GM10266 (cell line): Measurements from ENCODE around the gene ALOXE3.

Source experiments
- DNase-seq: peaks from one replicate; pipeline ENCODE4 v3.0.0; 2012; ENCODE audit errors: extremely low spot score
- TF ChIP-seq, protein P1 (sequence below): IDR thresholded peaks from 2 replicates; pipeline ENCODE4 v1.5.1; 2012; ENCODE audit warnings: mild to moderate bottlenecking, low read depth; ENCODE audit not compliant: control insufficient read depth, insufficient read depth; ENCODE audit errors: missing control alignments

ALOXE3 gene

DNA sequence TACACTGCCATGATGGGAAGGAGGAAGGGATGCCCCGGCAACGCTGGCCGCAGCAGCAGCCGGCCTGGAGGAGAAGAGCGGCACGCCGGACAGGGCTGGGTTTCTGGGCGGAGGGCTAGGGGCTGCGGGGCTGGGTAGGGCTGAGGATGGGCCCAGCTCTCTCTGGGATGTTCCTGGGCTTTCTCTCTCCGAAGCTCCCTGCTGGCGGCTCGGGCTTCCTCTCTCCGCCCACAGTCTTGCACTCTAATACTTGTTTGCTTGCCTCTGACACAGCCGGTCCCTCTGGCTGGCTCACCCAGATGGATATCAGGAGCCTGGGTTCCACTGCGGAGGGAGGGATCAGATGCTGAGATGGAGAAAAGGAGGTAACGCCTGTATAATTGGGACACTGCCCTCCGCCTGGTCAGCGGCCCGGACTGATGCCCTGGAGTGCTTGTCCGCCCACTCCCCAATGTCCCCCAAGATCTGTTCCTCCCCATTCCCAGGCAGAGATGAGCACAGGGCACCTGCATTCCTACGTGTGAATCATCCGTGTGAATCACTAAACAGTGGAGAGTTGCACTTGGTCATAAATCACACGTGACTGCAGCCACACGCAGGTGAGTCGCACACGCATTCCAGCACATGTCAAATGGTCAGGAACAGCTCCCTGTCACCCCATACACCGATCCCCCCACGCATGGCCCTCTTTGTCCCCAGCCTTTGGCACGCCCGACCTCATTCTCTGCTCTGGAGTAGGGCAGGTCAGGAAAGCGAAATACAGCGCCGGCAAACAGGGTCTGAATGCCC, at the start of gene ALOXE3:
Gene ALOXE3 (minus strand): TSS at position 535 of the 789 bp plus-strand sequence. CDS start 524 bp downstream, at position 11.
- DNase-seq, result no peak
- TF ChIP-seq, protein P1, sequence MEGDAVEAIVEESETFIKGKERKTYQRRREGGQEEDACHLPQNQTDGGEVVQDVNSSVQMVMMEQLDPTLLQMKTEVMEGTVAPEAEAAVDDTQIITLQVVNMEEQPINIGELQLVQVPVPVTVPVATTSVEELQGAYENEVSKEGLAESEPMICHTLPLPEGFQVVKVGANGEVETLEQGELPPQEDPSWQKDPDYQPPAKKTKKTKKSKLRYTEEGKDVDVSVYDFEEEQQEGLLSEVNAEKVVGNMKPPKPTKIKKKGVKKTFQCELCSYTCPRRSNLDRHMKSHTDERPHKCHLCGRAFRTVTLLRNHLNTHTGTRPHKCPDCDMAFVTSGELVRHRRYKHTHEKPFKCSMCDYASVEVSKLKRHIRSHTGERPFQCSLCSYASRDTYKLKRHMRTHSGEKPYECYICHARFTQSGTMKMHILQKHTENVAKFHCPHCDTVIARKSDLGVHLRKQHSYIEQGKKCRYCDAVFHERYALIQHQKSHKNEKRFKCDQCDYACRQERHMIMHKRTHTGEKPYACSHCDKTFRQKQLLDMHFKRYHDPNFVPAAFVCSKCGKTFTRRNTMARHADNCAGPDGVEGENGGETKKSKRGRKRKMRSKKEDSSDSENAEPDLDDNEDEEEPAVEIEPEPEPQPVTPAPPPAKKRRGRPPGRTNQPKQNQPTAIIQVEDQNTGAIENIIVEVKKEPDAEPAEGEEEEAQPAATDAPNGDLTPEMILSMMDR, result no peak

DNA sequence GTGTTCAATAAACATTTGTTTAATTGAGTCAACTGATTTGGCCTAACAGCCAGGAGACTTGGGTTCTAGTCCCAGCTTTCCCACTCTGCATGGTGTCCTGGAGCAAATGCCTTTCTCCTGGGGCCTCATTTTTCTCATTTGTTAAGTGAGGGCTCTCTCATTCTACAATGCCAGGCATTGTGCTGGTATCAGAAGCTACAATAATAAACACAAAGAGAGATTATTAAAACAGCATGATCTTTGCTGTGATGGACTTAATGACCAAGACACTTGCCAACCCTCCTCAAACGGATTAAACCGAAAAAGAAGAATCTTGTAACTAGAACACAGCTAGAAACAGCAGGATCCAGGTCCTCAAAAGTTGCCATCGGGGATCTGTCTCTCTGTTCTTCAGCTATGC, 49.2 kb upstream of the ALOXE3 start:
- no peak for DNase-seq
- TF ChIP-seq, protein P1, result no peak

DNA sequence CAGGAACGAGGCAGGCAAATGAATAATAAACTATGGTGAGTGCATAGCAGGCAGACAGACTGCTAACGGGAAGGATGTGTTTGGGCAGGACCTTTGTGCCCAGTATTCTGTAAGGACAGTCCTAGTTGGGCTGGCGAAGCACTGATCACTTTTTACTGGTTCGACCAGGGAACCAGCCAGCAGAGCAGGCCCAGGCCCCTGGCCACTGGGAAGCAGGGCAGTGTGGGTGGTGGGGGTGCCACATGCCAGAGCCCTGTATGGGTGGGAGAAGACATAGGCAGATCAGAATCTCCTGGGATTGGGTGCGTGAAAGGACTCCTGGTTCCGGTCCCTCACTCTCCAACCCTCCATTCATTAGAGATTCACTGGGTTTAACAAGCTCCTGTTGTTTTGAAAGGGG, 48.4 kb upstream of the ALOXE3 start:
- no peak for DNase-seq
- TF ChIP-seq, protein P1, result no peak

DNA sequence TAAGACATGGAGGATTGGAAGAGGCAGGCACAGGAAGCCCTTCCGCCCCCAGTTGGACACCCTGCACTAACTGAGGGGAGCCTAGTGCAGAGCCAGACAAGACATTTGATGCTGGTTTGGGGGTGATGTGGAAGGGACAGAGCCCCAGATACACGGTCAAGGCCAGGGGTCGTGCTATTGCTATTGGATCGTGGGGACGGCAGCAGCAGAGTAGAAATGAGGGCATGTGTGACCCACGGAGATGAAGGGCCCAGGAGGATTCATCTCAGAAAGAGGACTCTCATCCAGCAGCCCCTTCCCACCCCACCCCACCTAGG, 46.5 kb upstream of the ALOXE3 start:
- no peak for DNase-seq
- TF ChIP-seq, protein P1, result no peak

DNA sequence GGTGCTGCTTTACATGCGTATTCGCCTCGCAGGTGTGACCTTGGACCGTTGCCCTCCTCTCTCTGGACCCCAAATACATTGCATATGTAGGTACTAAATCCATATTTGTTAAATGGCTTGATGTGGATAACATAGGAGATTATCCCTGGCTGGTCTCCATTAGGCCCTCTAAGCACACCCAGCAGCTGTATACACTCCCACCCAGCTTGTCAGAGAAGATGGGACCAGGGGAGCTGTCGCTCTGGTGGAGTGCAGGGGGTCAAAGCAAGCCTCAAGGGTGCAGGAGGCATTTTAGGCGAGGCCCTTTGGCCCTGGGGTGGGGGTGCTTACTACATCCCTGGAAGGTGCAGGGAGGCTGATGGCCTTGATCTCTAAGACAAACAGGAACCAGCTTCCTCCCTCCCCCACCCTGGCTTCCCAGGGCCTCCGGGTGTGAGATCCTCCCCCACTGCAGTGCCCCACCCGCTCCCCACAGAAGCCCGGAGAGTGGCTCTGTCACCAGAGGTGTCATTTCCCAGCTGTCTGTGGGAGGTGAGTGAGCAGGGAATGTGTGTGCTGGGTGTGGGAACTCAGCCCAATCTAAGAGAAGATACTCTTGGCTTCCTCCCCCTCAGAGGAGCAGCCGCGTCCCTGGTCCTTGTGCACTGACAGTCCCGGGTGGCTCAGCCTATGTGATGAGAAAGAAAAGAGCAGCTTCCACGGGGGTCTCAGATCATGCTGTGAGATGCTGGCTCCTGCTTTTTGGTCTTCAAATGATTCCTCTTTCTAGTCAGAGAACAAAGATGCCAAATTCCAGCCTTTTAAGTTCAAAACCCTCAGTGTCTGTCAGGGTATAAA, 45.9 kb upstream of the ALOXE3 start:
- DNase-seq, result peak; percentile 50
- TF ChIP-seq, protein P1, result no peak

DNA sequence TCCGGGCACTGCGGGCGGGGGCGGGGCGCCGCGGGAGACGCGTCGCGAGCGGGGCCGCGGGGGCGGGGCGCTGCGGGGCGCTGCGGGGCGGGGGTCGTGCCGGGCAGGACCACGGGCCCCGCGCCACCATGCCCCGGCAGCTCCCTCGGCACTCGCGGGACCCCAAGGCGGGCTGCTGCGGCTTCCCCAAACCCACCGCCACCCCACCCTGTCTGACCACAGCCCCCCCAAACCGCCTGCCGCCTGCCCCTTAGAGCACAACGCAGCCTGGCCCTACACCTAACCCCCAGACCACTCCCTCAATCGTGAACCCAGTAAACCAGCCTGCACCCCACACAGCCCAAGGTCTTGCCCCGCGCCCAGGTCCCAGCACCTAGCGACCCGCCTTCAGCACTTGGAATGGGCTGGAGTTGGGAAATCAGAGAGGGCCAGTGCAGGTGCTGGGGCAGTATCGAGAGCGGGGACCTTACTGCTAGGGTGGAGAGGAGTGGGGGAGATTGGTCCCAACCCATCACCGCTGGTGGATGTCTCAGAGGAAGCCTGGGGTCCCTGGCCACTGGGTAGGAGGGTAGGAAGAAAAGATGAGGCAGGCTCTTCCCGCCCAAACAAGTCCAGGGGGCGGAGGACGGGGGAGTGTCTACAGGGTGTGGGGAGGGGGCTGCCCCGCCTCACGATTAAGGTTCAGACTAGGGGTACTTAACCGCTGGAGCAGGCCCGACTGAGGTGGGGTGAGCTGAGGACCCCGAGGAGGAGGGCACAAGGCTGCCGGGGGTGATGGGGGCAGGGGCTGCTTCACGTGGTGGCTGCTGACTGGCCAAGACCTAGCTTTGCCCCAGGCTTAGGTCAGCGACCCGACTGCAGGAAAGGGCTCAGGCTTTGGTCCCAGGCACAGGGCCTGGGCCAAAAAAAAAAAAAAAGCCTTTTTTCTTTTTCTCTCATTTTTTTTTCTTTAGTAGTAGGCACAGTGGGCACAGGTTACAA, 45.0 kb upstream of the ALOXE3 start:
- TF ChIP-seq, protein P1, result no peak
- DNase-seq, result no peak
